HEK293 (cell line): ENCODE measurements around the gene ABCF2.

ENCODE experiments used
- GLIS1 ChIP-seq: fragments of 450-650 bp; formaldehyde crosslinking; IDR thresholded peaks from 2 replicates; pipeline ENCODE4 v1.5.1; 2016; ENCODE audit warnings: missing biosample characterization, missing genetic modification characterization
- HOXD13 ChIP-seq: sonication (generic); formaldehyde crosslinking; IDR thresholded peaks from 2 replicates; pipeline ENCODE4 v1.8.0; 2022; ENCODE audit warnings: missing genetic modification reagents, borderline replicate concordance
- KLF16 ChIP-seq: fragments of 450-650 bp; formaldehyde crosslinking; IDR thresholded peaks from 2 replicates; pipeline ENCODE4 v1.5.1; 2017; ENCODE audit warnings: missing biosample characterization, missing genetic modification characterization
- KLF9 ChIP-seq: fragments of 450-650 bp; formaldehyde crosslinking; IDR thresholded peaks from 2 replicates; pipeline ENCODE4 v1.5.1; 2016; ENCODE audit warnings: missing biosample characterization, missing genetic modification characterization, low read depth
- PATZ1 ChIP-seq: fragments of 450-650 bp; formaldehyde crosslinking; IDR thresholded peaks from 2 replicates; pipeline ENCODE4 v1.5.1; 2016; ENCODE audit warnings: missing biosample characterization, missing genetic modification characterization
- PRDM2 ChIP-seq: fragments of 450-650 bp; formaldehyde crosslinking; IDR thresholded peaks from 2 replicates; pipeline ENCODE4 v1.5.1; 2016; ENCODE audit warnings: missing biosample characterization, missing genetic modification characterization, borderline replicate concordance
- SP2 ChIP-seq: fragments of 450-650 bp; formaldehyde crosslinking; IDR thresholded peaks from 2 replicates; pipeline ENCODE4 v1.5.1; 2016; ENCODE audit warnings: missing biosample characterization, missing genetic modification characterization
- SP3 ChIP-seq: fragments of 450-650 bp; formaldehyde crosslinking; IDR thresholded peaks from 2 replicates; pipeline ENCODE4 v1.5.1; 2016; ENCODE audit warnings: missing biosample characterization, missing genetic modification characterization
- TRIM28 ChIP-seq: IDR thresholded peaks from 2 replicates; pipeline ENCODE4 v1.6.1; 2011; ENCODE audit warnings: low read length, control low read depth, borderline replicate concordance
- YY2 ChIP-seq: fragments of 450-650 bp; formaldehyde crosslinking; IDR thresholded peaks from 2 replicates; pipeline ENCODE4 v1.5.1; 2016; ENCODE audit warnings: missing biosample characterization, missing genetic modification characterization
- ZBTB17 ChIP-seq: fragments of 450-650 bp; formaldehyde crosslinking; IDR thresholded peaks from 2 replicates; pipeline ENCODE4 v1.5.1; 2016; ENCODE audit warnings: missing biosample characterization, missing genetic modification characterization
- ZBTB20 ChIP-seq: fragments of 450-650 bp; formaldehyde crosslinking; IDR thresholded peaks from 2 replicates; pipeline ENCODE4 v1.5.1; 2016; ENCODE audit warnings: missing biosample characterization, missing genetic modification characterization
- ZBTB48 ChIP-seq: fragments of 450-650 bp; formaldehyde crosslinking; IDR thresholded peaks from 2 replicates; pipeline ENCODE4 v1.5.1; 2016; ENCODE audit warnings: missing biosample characterization, missing genetic modification characterization
- ZNF18 ChIP-seq: fragments of 450-650 bp; formaldehyde crosslinking; IDR thresholded peaks from 2 replicates; pipeline ENCODE4 v1.5.1; 2016; ENCODE audit warnings: missing biosample characterization, missing genetic modification characterization
- ZNF184 ChIP-seq: fragments of 450-650 bp; IDR thresholded peaks from 2 replicates; pipeline ENCODE4 v1.5.1; 2018; ENCODE audit warnings: missing biosample characterization, mild to moderate bottlenecking, missing genetic modification characterization
- ZNF211 ChIP-seq: fragments of 450-650 bp; formaldehyde crosslinking; IDR thresholded peaks from 2 replicates; pipeline ENCODE4 v1.5.1; 2016; ENCODE audit warnings: low read depth, missing biosample characterization, missing genetic modification characterization
- ZNF239 ChIP-seq: fragments of 450-650 bp; formaldehyde crosslinking; IDR thresholded peaks from 2 replicates; pipeline ENCODE4 v1.5.1; 2016; ENCODE audit warnings: missing biosample characterization, missing genetic modification characterization
- ZNF324 ChIP-seq: fragments of 450-650 bp; formaldehyde crosslinking; IDR thresholded peaks from 2 replicates; pipeline ENCODE4 v1.5.1; 2016; ENCODE audit warnings: missing biosample characterization, missing genetic modification characterization
- ZNF335 ChIP-seq: fragments of 450-650 bp; formaldehyde crosslinking; conservative IDR thresholded peaks from 2 replicates; pipeline ENCODE4 v1.5.1; 2016; ENCODE audit warnings: missing biosample characterization, missing genetic modification characterization
- ZNF48 ChIP-seq: fragments of 450-650 bp; formaldehyde crosslinking; IDR thresholded peaks from 2 replicates; pipeline ENCODE4 v1.5.1; 2016; ENCODE audit warnings: missing biosample characterization, missing genetic modification characterization
- ZNF580 ChIP-seq: fragments of 450-650 bp; formaldehyde crosslinking; IDR thresholded peaks from 2 replicates; pipeline ENCODE4 v1.5.1; 2016; ENCODE audit warnings: missing biosample characterization, missing genetic modification characterization
- ZNF600 ChIP-seq: fragments of 450-650 bp; formaldehyde crosslinking; IDR thresholded peaks from 2 replicates; pipeline ENCODE4 v1.5.1; 2016; ENCODE audit warnings: missing biosample characterization, missing genetic modification characterization
- ZNF76 ChIP-seq: fragments of 450-650 bp; formaldehyde crosslinking; IDR thresholded peaks from 2 replicates; pipeline ENCODE4; 2016; ENCODE audit warnings: low read depth, missing biosample characterization, missing genetic modification characterization, borderline replicate concordance
- TF ChIP-seq, protein P1 (sequence below): fragments of 450-650 bp; formaldehyde crosslinking; IDR thresholded peaks from 2 replicates; pipeline ENCODE4 v1.5.1; 2016; ENCODE audit warnings: missing biosample characterization, missing genetic modification characterization
- TF ChIP-seq, protein P2 (sequence below): fragments of 450-650 bp; formaldehyde crosslinking; optimal IDR thresholded peaks from 2 replicates; pipeline ENCODE3; 2016; ENCODE audit warnings: missing biosample characterization, mild to moderate bottlenecking, missing genetic modification characterization

Gene ABCF2

DNA sequence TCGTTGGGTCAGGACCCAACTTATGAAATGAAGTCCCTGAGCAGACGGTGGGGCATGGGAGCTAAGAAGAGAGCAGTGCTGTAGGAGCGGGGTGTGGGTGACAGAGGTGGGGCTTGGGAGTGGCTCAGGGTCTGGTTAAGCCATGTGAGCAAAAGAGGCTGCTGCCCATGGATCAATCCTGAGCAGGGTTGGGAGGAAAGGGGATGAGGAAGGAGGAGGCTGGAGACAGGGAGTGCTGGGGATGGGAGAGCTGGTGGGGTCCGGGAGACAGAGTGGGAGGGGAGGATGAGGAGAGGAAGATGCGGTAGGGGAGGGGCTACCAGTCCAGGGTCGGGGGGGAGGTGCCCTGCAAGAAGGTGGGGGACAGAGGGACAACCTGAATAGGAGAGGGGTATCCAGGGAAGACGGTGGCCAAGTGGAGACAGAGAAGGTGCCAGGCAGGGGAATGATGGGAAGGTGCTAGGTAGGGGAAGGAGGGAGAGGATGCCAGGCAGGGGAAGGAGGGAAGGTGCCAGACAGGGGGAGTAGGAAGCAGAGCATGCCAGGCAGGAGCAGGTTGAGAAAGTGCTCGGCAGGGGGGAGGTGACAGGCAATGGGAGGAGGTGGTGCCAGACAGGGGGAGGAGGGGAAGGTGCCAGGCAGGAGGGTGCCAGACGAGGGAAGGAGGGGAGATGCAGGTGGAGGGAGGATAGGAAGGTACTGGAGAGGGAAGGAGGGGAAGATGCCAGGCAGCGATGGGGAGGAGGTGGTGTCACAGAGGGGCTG lies 49.0 kb upstream of the ABCF2 start (continued):
- TF ChIP-seq ZNF76 (tag by site-specific recombination) (peak; percentile 52; the same call in 1 of the 2 replicates), ZNF580 (no peak), KLF16 (tag by site-specific recombination) (no peak), ZNF335 (tag by site-specific recombination) (0 out of 2 replicates have a peak, but pooled peaks have one; percentile 7), ZNF239 (tag by site-specific recombination) (no peak), YY2 (no peak), PATZ1 (tag by site-specific recombination) (peak; percentile 53), KLF9 (tag by site-specific recombination) (0 out of 2 replicates have a peak, but pooled peaks have one; percentile 27), HOXD13 (CRISPR knock-in tag) (no peak), TRIM28 (no peak), ZNF48 (no peak), SP2 (tag by site-specific recombination) (peak; percentile 30; the same call in 1 of the 2 replicates), ZBTB17 (tag by site-specific recombination) (peak; percentile 77), SP3 (tag by site-specific recombination) (peak; percentile 75), ZNF600 (peak; percentile 45; the same call in 1 of the 2 replicates), PRDM2 (tag by site-specific recombination) (no peak), ZNF211 (tag by site-specific recombination) (no peak), GLIS1 (peak; percentile 90), ZBTB48 (tag by site-specific recombination) (peak; percentile 56; the same call in 1 of the 2 replicates), ZNF18 (tag by site-specific recombination) (no peak), ZBTB20 (tag by site-specific recombination) (no peak), ZNF184 (tag by site-specific recombination) (no peak), ZNF324 (no peak)
- TF ChIP-seq, protein P1, sequence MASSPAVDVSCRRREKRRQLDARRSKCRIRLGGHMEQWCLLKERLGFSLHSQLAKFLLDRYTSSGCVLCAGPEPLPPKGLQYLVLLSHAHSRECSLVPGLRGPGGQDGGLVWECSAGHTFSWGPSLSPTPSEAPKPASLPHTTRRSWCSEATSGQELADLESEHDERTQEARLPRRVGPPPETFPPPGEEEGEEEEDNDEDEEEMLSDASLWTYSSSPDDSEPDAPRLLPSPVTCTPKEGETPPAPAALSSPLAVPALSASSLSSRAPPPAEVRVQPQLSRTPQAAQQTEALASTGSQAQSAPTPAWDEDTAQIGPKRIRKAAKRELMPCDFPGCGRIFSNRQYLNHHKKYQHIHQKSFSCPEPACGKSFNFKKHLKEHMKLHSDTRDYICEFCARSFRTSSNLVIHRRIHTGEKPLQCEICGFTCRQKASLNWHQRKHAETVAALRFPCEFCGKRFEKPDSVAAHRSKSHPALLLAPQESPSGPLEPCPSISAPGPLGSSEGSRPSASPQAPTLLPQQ (tag by site-specific recombination) = no peak
- TF ChIP-seq, protein P2, sequence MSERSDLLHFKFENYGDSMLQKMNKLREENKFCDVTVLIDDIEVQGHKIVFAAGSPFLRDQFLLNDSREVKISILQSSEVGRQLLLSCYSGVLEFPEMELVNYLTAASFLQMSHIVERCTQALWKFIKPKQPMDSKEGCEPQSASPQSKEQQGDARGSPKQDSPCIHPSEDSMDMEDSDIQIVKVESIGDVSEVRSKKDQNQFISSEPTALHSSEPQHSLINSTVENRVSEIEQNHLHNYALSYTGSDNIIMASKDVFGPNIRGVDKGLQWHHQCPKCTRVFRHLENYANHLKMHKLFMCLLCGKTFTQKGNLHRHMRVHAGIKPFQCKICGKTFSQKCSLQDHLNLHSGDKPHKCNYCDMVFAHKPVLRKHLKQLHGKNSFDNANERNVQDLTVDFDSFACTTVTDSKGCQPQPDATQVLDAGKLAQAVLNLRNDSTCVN (tag by site-specific recombination) = peak; percentile 13
